ENCODE measurements around the gene ERP27.
A peak's percentile ranks its signal among the peaks of the same experiment; 100 is the strongest.

ERP27 gene

GRCh38 chr12:14936224-14936861, 2.0 kb downstream of the ERP27 start:
- in situ Hi-C loops (cut with MboI; ENCODE audit: low pct_unique_long_range_greater_than_20kb, low sequenced_read_pairs, unreplicated experiment) = no loop called here
- no peak for DNase-seq (ENCODE audit: low spot score)
- peak; percentile 39 for TF ChIP-seq CTCF (IDR thresholded peaks at IDR 0.05; ENCODE audit: extremely low read depth, insufficient read depth, missing control alignments)

- in situ Hi-C loops (cut with MboI; ENCODE audit: low pct_unique_long_range_greater_than_20kb, low sequenced_read_pairs, unreplicated experiment) = no loop called here
- no peak for TF ChIP-seq CTCF (IDR thresholded peaks at IDR 0.05; ENCODE audit: extremely low read depth, insufficient read depth, missing control alignments)
- no peak for DNase-seq (ENCODE audit: low spot score)
Observed at GRCh38 chr12:14935031-14935430, 3.3 kb downstream of the ERP27 start.

- TF ChIP-seq CTCF (IDR thresholded peaks at IDR 0.05; ENCODE audit: extremely low read depth, insufficient read depth, missing control alignments) = no peak
- DNase-seq (ENCODE audit: low spot score) = no peak
- in situ Hi-C loops (cut with MboI; ENCODE audit: low pct_unique_long_range_greater_than_20kb, low sequenced_read_pairs, unreplicated experiment) = no loop called here
Observed at GRCh38 chr12:14934511-14934910, 3.8 kb downstream of the ERP27 start.

DNA sequence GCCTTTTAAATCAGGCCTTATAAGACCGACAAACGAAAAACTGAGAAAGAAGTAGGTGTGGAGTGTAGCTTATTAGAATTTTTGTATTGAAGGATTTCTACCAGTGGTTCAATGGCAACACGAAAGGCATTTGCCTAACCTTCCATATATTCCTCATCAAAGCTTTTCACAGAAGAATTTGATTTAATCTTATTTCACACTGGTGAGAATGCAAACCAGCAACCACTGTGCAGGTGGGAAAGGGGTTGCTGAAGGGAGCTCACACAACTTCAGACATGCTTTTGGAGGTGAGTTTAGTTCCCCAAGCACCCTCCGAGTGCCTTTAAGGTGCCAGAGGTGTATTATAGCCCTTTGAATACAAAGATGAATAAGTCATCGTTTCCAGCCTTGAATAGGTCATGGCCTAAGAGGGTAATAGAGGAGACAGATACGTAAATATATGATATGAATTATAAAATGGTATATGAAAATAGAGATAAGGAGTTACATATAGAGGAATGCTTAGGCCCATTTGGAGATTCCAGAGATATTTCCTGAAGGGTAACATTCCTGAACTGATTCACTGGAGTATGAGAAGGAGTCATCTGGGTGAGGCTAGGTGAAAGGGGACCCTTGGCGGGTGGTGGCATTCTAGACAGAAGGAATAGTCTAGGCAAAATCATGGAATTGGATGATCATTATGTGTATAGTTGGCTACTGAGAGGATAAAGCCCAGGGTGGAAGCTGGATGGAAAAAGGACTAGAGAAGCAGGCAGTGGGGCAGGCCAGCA, 6.4 kb downstream of the ERP27 start:
- in situ Hi-C loops (cut with MboI; ENCODE audit: low pct_unique_long_range_greater_than_20kb, low sequenced_read_pairs, unreplicated experiment) = no loop called here

DNA sequence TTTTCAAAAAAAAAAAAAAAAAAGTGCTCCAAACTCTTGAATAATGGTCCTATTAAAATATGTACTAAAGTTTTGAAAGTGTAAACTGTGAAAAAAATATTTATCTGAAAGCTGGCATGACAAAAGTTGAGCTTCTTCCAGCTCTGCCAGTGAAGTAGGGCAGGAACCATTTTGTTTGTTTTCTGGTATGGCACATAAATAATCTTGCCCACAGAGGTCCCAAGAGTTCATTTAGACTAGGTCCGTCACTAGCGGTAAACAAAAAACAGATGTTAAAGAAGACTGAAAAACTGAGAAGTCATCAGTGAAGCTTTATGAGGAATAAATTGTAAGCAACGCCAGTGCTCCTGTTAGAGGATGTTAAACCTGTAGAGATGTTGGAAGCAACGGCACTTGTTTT, 7.0 kb downstream of the ERP27 start:
- in situ Hi-C loops (cut with MboI; ENCODE audit: low pct_unique_long_range_greater_than_20kb, low sequenced_read_pairs, unreplicated experiment) = no loop called here
- no peak for TF ChIP-seq CTCF (IDR thresholded peaks at IDR 0.05; ENCODE audit: extremely low read depth, insufficient read depth, missing control alignments)
- no peak for DNase-seq (ENCODE audit: low spot score)

More for the DNA sequence above, 6.4 kb downstream of the ERP27 start:
- no peak for DNase-seq (ENCODE audit: low spot score)
- TF ChIP-seq CTCF (IDR thresholded peaks at IDR 0.05; ENCODE audit: extremely low read depth, insufficient read depth, missing control alignments) = no peak

DNA sequence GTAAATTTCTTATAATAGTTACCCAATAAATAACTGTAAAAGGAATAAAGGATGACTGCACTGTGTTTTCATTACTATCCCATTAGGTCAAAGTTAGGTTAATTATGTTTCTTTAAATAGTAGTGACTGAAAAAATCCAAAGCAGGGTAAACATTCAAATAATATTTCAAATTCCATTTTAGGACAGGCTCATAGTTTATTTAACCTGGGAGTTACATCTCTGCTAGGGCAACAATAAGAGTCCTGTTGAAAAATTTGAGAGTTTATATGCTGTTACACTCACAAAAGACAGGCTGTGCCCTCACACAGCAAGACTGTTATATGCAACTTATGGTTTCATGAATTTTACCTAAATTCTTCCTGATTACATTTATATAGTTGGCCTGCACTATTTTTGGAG, 8.0 kb downstream of the ERP27 start:
- in situ Hi-C loops (cut with MboI; ENCODE audit: low pct_unique_long_range_greater_than_20kb, low sequenced_read_pairs, unreplicated experiment) = no loop called here

More for the DNA sequence above, 8.0 kb downstream of the ERP27 start:
- no peak for TF ChIP-seq CTCF (IDR thresholded peaks at IDR 0.05; ENCODE audit: extremely low read depth, insufficient read depth, missing control alignments)
- no peak for DNase-seq (ENCODE audit: low spot score)
